ENCODE results near the gene C22orf23. TPM values are rescaled to one million over a fixed set of nuclear protein-coding genes. Genes with fewer than 3 reads are reported as not detected.

The C22orf23 gene
- total and polyA plus RNA-seq, 10 of the 15 experiments (the other 5 are each of a cell fraction or from before 2014, with no cell fraction given): 0.04 to 0.38 (median 0.11) TPM; not detected in 5

DNA sequence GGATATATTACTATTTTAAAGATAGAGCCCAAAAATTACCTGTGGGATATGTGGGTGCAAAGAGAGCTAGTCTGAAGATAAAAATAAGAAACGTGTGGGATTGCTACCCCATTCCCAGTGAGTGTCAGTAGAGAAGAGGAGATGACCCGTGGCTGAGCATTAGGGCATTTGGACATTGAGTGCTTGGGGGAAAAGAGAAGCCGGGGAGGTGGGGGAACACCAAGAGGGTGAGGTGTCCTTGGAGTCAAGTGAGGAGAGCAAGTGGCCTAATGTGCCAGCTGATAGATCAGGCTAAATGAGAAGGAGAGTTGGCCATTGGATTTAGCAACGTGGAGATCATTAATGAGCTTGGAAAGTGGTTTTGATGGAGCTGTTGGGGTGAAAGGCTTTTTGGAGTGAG is 1.3 kb upstream of the C22orf23 start:
- Histone ChIP-seq H3K4me3 (peak overlapping the region; percentile 89), H4K20me1 (ENCODE audit: control insufficient read depth, insufficient read depth) (no peaks in the 10 kb centered on the region), H3K4me1 (ENCODE audit: control insufficient read depth, insufficient read depth, low read length) (peaks cover 4% of the 10 kb centered on the region; the same call in 1 of the 2 replicates), H3K27ac (ENCODE audit: control insufficient read depth, insufficient read depth) (no peak overlapping the region), H3K36me3 (ENCODE audit: control insufficient read depth in 2 of 2, insufficient read depth in 2 of 2, low read length in 1 of 2) (peaks cover 6 to 20% of the 10 kb centered on the region in 2 experiments), H3K4me2 (ENCODE audit: control insufficient read depth, insufficient read depth) (peak overlapping the region; percentile 78), H2AFZ (ENCODE audit: control insufficient read depth, low read depth, low read length) (no peak overlapping the region), H3K79me2 (ENCODE audit: control insufficient read depth, insufficient read depth, low read length) (peaks cover 15% of the 10 kb centered on the region), H3K9me3 (replicated peaks; ENCODE audit: control insufficient read depth, insufficient read depth, low read length) (no peaks in the 10 kb centered on the region), H3K9ac (ENCODE audit: control insufficient read depth, insufficient read depth, low read length) (peak overlapping the region; percentile 33; the same call in 1 of the 2 replicates), H3K27me3 (replicated peaks in 1 of 2; ENCODE audit: control insufficient read depth in 2 of 2, insufficient read depth in 2 of 2, low read length in 1 of 2) (0 out of 4 replicates have a peak, but pooled peaks cover 0 to 1% of the 10 kb centered on the region in 2 experiments)
- ChIA-PET POLR2A (interaction anchor here (0.6 to 1.1 kb wide), 4 partner anchors 9 to 296 kb away, joined by 4 read pairs; no protein-coding TSS in a partner anchor), RAD21 (ENCODE audit: unreplicated experiment) (interaction anchor here (0.7 to 2.5 kb wide), 3 partner anchors 20 to 346 kb away, joined by 3 to 7 read pairs (median 3); no protein-coding TSS in a partner anchor), SMC1A (ENCODE audit: uncharacterized antibody, unreplicated experiment) (interaction anchor here (1.2 to 2.7 kb wide), 2 partner anchors 11 to 147 kb away, joined by 3 to 15 read pairs; partner anchors contain the start of gene GCAT), CTCF (interaction anchor here (0.6 to 4.8 kb wide), 12 partner anchors 8 to 1456 kb away, joined by 3 to 42 read pairs (median 3); partner anchors contain the start of genes GALR3 and MICALL1)
- no peak for FAIRE-seq
- BruUV-seq (replicated peaks): no TSS peak
- intact Hi-C loops (cut with micrococcal nuclease; ENCODE audit: unreplicated experiment): no loop called here
- in situ Hi-C loops (cut with MboI): no loop called here
- TF ChIP-seq, protein P1, sequence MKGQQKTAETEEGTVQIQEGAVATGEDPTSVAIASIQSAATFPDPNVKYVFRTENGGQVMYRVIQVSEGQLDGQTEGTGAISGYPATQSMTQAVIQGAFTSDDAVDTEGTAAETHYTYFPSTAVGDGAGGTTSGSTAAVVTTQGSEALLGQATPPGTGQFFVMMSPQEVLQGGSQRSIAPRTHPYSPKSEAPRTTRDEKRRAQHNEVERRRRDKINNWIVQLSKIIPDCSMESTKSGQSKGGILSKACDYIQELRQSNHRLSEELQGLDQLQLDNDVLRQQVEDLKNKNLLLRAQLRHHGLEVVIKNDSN (IDR thresholded peaks at IDR 0.05; ENCODE audit: borderline replicate concordance, extremely low read length, insufficient read depth, low read depth, low read length): no peak
- no peak for TF ChIP-seq KDM1A (IDR thresholded peaks at IDR 0.05; ENCODE audit: borderline replicate concordance)
- no peak for TF ChIP-seq BCL11A (IDR thresholded peaks at IDR 0.05; ENCODE audit: low read depth, low read length)
- no peak for TF ChIP-seq NR2C1 (IDR thresholded peaks at IDR 0.05)
- no peak for TF ChIP-seq MTA2 (IDR thresholded peaks at IDR 0.05; ENCODE audit: low read depth)
- no peak for TF ChIP-seq IKZF1 (conservative IDR thresholded peaks at IDR 0.05)
- no peak for TF ChIP-seq TCF7 (IDR thresholded peaks at IDR 0.05; ENCODE audit: borderline replicate concordance)
- TF ChIP-seq SIN3A (IDR thresholded peaks at IDR 0.05; ENCODE audit: low read depth, low read length): no peak
- no peak for TF ChIP-seq PAX8 (IDR thresholded peaks at IDR 0.05)
- TF ChIP-seq WRNIP1 (IDR thresholded peaks at IDR 0.05; ENCODE audit: borderline replicate concordance, low read depth, low read length): no peak
- TF ChIP-seq TCF12 (IDR thresholded peaks at IDR 0.05; ENCODE audit: low read depth, low read length): no peak
- TF ChIP-seq RAD51 (IDR thresholded peaks at IDR 0.05): no peak
- TF ChIP-seq TAF1 (IDR thresholded peaks at IDR 0.05; ENCODE audit: borderline replicate concordance, low read depth, low read length): no peak
- TF ChIP-seq HDGF (IDR thresholded peaks at IDR 0.05): no peak
- TF ChIP-seq, protein P2, sequence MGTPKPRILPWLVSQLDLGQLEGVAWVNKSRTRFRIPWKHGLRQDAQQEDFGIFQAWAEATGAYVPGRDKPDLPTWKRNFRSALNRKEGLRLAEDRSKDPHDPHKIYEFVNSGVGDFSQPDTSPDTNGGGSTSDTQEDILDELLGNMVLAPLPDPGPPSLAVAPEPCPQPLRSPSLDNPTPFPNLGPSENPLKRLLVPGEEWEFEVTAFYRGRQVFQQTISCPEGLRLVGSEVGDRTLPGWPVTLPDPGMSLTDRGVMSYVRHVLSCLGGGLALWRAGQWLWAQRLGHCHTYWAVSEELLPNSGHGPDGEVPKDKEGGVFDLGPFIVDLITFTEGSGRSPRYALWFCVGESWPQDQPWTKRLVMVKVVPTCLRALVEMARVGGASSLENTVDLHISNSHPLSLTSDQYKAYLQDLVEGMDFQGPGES (IDR thresholded peaks at IDR 0.05): no peak
- TF ChIP-seq, protein P3, sequence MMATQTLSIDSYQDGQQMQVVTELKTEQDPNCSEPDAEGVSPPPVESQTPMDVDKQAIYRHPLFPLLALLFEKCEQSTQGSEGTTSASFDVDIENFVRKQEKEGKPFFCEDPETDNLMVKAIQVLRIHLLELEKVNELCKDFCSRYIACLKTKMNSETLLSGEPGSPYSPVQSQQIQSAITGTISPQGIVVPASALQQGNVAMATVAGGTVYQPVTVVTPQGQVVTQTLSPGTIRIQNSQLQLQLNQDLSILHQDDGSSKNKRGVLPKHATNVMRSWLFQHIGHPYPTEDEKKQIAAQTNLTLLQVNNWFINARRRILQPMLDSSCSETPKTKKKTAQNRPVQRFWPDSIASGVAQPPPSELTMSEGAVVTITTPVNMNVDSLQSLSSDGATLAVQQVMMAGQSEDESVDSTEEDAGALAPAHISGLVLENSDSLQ (IDR thresholded peaks at IDR 0.05): no peak
- WGBS (ENCODE audit: insufficient coverage, insufficient replicate concordance, low lambda C conversion rate, missing lambda C conversion rate): 78% methylated on average over 4 of the region's 4 CpGs
- no peak for ATAC-seq
- DNase-seq (ENCODE audit: low read depth, low spot score): no peak

Measured in GM12878 (cell line).